Adipocyte (in vitro differentiated cells): ENCODE measurements around the gene MAN2A2.

Source experiments
- DNase-seq: peaks from one replicate; pipeline ENCODE4 v3.0.0-alpha.2; 2015; ENCODE audit warnings: low read depth
- H3K27me3 ChIP-seq: replicated peaks from 2 replicates; pipeline ENCODE4 v1.7.0; 2013; ENCODE audit warnings: mild to moderate bottlenecking, low read length, moderate library complexity; ENCODE audit not compliant: control insufficient read depth, insufficient read depth
- H3K36me3 ChIP-seq: 2 replicates; pipeline ENCODE4 v1.7.0; 2013; ENCODE audit warnings: low read length, mild to moderate bottlenecking, moderate library complexity; ENCODE audit not compliant: control insufficient read depth, insufficient read depth, severe bottlenecking
- H3K4me1 ChIP-seq: 2 replicates; pipeline ENCODE4 v1.7.0; 2013; ENCODE audit warnings: mild to moderate bottlenecking, low read length, moderate library complexity; ENCODE audit not compliant: control insufficient read depth, insufficient read depth
- H3K4me3 ChIP-seq: 2 replicates; pipeline ENCODE4 v1.7.0; 2013; ENCODE audit warnings: mild to moderate bottlenecking, low read length, moderate library complexity
- H3K9ac ChIP-seq: 2 replicates; pipeline ENCODE4 v1.7.0; 2013; ENCODE audit warnings: mild to moderate bottlenecking, low read length, moderate library complexity
- H3K9me3 ChIP-seq: 2 replicates; pipeline ENCODE4 v1.7.0; 2013; ENCODE audit warnings: mild to moderate bottlenecking, low read length, moderate library complexity; ENCODE audit not compliant: control insufficient read depth

MAN2A2 gene

GRCh38 chr15:90864507-90864906, 38.6 kb upstream of the MAN2A2 start:
- H3K9ac ChIP-seq: no peak overlapping the region
- no peak overlapping the region for H3K4me3 ChIP-seq
- no peaks in the 10 kb centered on the region for H3K36me3 ChIP-seq
- H3K27me3 ChIP-seq: no peaks in the 10 kb centered on the region
- no peaks in the 10 kb centered on the region for H3K9me3 ChIP-seq
- H3K4me1 ChIP-seq: peaks cover 29% of the 10 kb centered on the region
- DNase-seq: no peak

GRCh38 chr15:90865702-90866101, 37.4 kb upstream of the MAN2A2 start:
- Histone ChIP-seq H3K9me3 (no peaks in the 10 kb centered on the region), H3K4me3 (no peak overlapping the region), H3K9ac (no peak overlapping the region), H3K36me3 (no peaks in the 10 kb centered on the region), H3K27me3 (no peaks in the 10 kb centered on the region), H3K4me1 (peaks cover 37% of the 10 kb centered on the region)
- DNase-seq: no peak

- Histone ChIP-seq H3K9me3 (no peaks in the 10 kb centered on the region), H3K27me3 (no peaks in the 10 kb centered on the region), H3K4me1 (peaks cover 40% of the 10 kb centered on the region), H3K9ac (no peak overlapping the region), H3K36me3 (no peaks in the 10 kb centered on the region), H3K4me3 (no peak overlapping the region)
- DNase-seq: no peak
Measured at GRCh38 chr15:90866161-90866715, 36.9 kb upstream of the MAN2A2 start.

- H3K4me3 ChIP-seq: no peak overlapping the region
- DNase-seq: no peak
- H3K9ac ChIP-seq: no peak overlapping the region
- H3K9me3 ChIP-seq: no peaks in the 10 kb centered on the region
- H3K36me3 ChIP-seq: no peaks in the 10 kb centered on the region
- H3K27me3 ChIP-seq: no peaks in the 10 kb centered on the region
- H3K4me1 ChIP-seq: peaks cover 40% of the 10 kb centered on the region
Measured at GRCh38 chr15:90866800-90867199, 36.3 kb upstream of the MAN2A2 start.

GRCh38 chr15:90868261-90868689, 34.8 kb upstream of the MAN2A2 start, which contains the start of gene FURIN:
TSS of gene FURIN (plus strand) at chr15:90868588. CDS start at chr15:90875741, 7,153 bp downstream.
- H3K9me3 ChIP-seq: no peaks in the 10 kb centered on the region
- H3K4me1 ChIP-seq: peaks cover 41% of the 10 kb centered on the region
- H3K27me3 ChIP-seq: no peaks in the 10 kb centered on the region
- no peak for DNase-seq
- peak within 1 kb of the TSS; percentile 99 for H3K9ac ChIP-seq
- no peaks in the 10 kb centered on the region for H3K36me3 ChIP-seq
- H3K4me3 ChIP-seq: no peak within 1 kb of the TSS

GRCh38 chr15:90869140-90869541, 34.0 kb upstream of the MAN2A2 start:
- peaks cover 41% of the 10 kb centered on the region for H3K4me1 ChIP-seq

GRCh38 chr15:90869601-90870353, 33.3 kb upstream of the MAN2A2 start:
- Histone ChIP-seq H3K27me3 (no peaks in the 10 kb centered on the region), H3K9ac (peak overlapping the region; percentile 99), H3K9me3 (no peaks in the 10 kb centered on the region), H3K4me1 (peaks cover 44% of the 10 kb centered on the region), H3K36me3 (no peaks in the 10 kb centered on the region), H3K4me3 (peak overlapping the region; percentile 94)
- peak; percentile 85 for DNase-seq

More at GRCh38 chr15:90869140-90869541, 34.0 kb upstream of the MAN2A2 start:
- Histone ChIP-seq H3K9ac (peak overlapping the region; percentile 99), H3K27me3 (no peaks in the 10 kb centered on the region), H3K4me3 (no peak overlapping the region), H3K36me3 (no peaks in the 10 kb centered on the region), H3K9me3 (no peaks in the 10 kb centered on the region)
- DNase-seq: no peak

- H3K4me1 ChIP-seq: peaks cover 44% of the 10 kb centered on the region
- H3K4me3 ChIP-seq: peak overlapping the region; percentile 94
- H3K36me3 ChIP-seq: peaks cover under 1% of the 10 kb centered on the region
- DNase-seq: peak; percentile 13
- no peaks in the 10 kb centered on the region for H3K9me3 ChIP-seq
- peak overlapping the region; percentile 99 for H3K9ac ChIP-seq
- H3K27me3 ChIP-seq: no peaks in the 10 kb centered on the region
Measured at GRCh38 chr15:90870354-90871138, 32.6 kb upstream of the MAN2A2 start.

GRCh38 chr15:90871139-90871715, 31.9 kb upstream of the MAN2A2 start:
- peak; percentile 73 for DNase-seq
- peaks cover 44% of the 10 kb centered on the region for H3K4me1 ChIP-seq
- peak overlapping the region; percentile 99 for H3K9ac ChIP-seq
- no peaks in the 10 kb centered on the region for H3K9me3 ChIP-seq
- H3K27me3 ChIP-seq: no peaks in the 10 kb centered on the region
- peak overlapping the region; percentile 94 for H3K4me3 ChIP-seq
- peaks cover 7% of the 10 kb centered on the region for H3K36me3 ChIP-seq

- H3K36me3 ChIP-seq: peaks cover 14% of the 10 kb centered on the region
- H3K9me3 ChIP-seq: no peaks in the 10 kb centered on the region
- H3K27me3 ChIP-seq: no peaks in the 10 kb centered on the region
- H3K4me1 ChIP-seq: peaks cover 44% of the 10 kb centered on the region
- DNase-seq: peak; percentile 64
- H3K4me3 ChIP-seq: peak overlapping the region; percentile 94
- H3K9ac ChIP-seq: peak overlapping the region; percentile 99
Measured at GRCh38 chr15:90871716-90872485, 31.2 kb upstream of the MAN2A2 start.
